Activated T-cell treated with anti-CD3 and anti-CD28 coated beads for 4 hours (primary cell): ENCODE data around the gene PTPA.
A peak's percentile ranks its signal among the peaks of the same experiment; 100 is the strongest.

Source experiments
- DNase-seq: peaks from one replicate; pipeline ENCODE4 v3.0.0-alpha.2; 2020

Gene PTPA

GRCh38 chr9:129110740-129111527, at the start of gene PTPA, which contains the start of gene CRAT:
Gene PTPA, plus strand, starts transcription at chr9:129111415. Its CDS starts 186 bp downstream, at chr9:129111601.
Gene CRAT, minus strand, starts transcription at chr9:129110793. Its CDS starts 284 bp downstream, at chr9:129110509.
- DNase-seq, result peak; percentile 92

GRCh38 chr9:129063061-129063460, 48.2 kb upstream of the PTPA start:
- no peak for DNase-seq

- DNase-seq, result no peak
Measured at GRCh38 chr9:129064499-129064908, 46.7 kb upstream of the PTPA start.

GRCh38 chr9:129068110-129068509, 43.1 kb upstream of the PTPA start:
- DNase-seq, result no peak

- peak; percentile 22 for DNase-seq
Measured at GRCh38 chr9:129068990-129069861, 42.0 kb upstream of the PTPA start.

- no peak for DNase-seq
Measured at GRCh38 chr9:129069862-129070641, 41.2 kb upstream of the PTPA start.

- DNase-seq, result no peak
Measured at GRCh38 chr9:129070696-129071525, 40.3 kb upstream of the PTPA start.

- DNase-seq, result no peak
Measured at GRCh38 chr9:129071526-129072126, 39.6 kb upstream of the PTPA start.

GRCh38 chr9:129072171-129072570, 39.0 kb upstream of the PTPA start:
- DNase-seq, result no peak

GRCh38 chr9:129073404-129073803, 37.8 kb upstream of the PTPA start:
- no peak for DNase-seq

- no peak for DNase-seq
Measured at GRCh38 chr9:129074106-129074505, 37.1 kb upstream of the PTPA start.

GRCh38 chr9:129075996-129076639, 35.1 kb upstream of the PTPA start:
- no peak for DNase-seq

GRCh38 chr9:129076640-129077037, 34.6 kb upstream of the PTPA start:
- no peak for DNase-seq

- no peak for DNase-seq
Measured at GRCh38 chr9:129077236-129077635, 34.0 kb upstream of the PTPA start.

- no peak for DNase-seq
Measured at GRCh38 chr9:129078691-129079503, 32.3 kb upstream of the PTPA start.

- no peak for DNase-seq
Measured at GRCh38 chr9:129079829-129080228, 31.4 kb upstream of the PTPA start.

- DNase-seq, result no peak
Measured at GRCh38 chr9:129080298-129080600, 31.0 kb upstream of the PTPA start.

GRCh38 chr9:129080601-129081387, 30.4 kb upstream of the PTPA start, which contains the start of gene DOLPP1:
Gene DOLPP1, plus strand, starts transcription at chr9:129081111. Its CDS starts 21 bp downstream, at chr9:129081132.
- DNase-seq, result peak; percentile 95

- DNase-seq, result no peak
Measured at GRCh38 chr9:129081388-129081904, 29.8 kb upstream of the PTPA start.
